ENCODE data around the gene CEP95.

GRCh38 chr17:64519601-64520000, 12.8 kb downstream of the CEP95 start:
- TF ChIP-seq POLR2AphosphoS5 (IDR thresholded peaks at IDR 0.05; ENCODE audit: borderline replicate concordance, low read depth, low read length) (no peak), EZH2 (IDR thresholded peaks at IDR 0.05) (no peak), FOXP2 (optimal IDR thresholded peaks at IDR 0.05; ENCODE audit: control extremely low read depth, extremely low read length, insufficient read depth) (no peak)

All from SK-N-MC (cell line).